GM19351 (cell line): ENCODE data around the gene DOLPP1.

Experiments
- ATAC-seq: cut with Tn5 transposase; IDR thresholded peaks from one replicate; pipeline ENCODE4 v1.9.1; 2021; ENCODE audit warnings: mild to moderate bottlenecking, moderate library complexity; ENCODE audit not compliant: unreplicated experiment

Gene DOLPP1

DNA sequence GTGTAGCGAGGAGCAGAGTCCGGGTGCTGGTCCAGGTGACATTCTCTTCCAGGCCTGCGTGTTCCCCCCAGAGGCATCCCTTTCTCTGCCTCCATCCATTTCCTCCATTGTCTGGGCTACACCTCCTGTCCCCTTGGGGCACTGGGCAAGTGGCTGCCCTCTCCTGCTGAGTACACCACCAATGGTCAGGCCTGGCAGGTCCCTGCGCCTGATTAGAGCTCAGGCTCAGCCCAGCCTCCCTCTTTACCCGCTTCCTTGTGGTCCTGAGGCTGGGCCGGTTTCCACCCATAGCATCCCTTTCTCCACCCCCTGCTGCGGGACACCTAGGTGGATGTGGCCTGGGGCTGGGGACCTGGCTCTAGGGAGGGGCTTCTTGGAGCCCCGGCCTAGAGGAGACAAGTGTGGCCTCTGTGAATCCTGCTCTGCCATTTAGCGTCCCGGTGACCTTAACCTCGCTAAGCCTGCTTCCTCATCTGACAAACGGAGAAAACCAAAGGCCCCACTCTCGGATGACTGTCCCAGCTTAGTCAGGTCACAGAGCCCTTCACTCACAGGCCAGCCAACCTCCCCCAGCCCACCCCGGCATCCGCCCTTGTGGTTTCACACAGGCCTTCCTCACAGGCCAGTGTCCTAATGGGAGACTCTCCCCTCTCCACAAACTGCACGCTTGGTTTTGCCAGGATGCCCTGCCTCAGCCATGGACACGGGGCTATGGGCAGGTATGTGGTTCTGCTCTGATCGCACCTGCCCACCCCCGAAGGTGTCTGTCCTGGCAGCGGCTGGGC is 12.9 kb downstream of the DOLPP1 start:
- ATAC-seq: no peak

DNA sequence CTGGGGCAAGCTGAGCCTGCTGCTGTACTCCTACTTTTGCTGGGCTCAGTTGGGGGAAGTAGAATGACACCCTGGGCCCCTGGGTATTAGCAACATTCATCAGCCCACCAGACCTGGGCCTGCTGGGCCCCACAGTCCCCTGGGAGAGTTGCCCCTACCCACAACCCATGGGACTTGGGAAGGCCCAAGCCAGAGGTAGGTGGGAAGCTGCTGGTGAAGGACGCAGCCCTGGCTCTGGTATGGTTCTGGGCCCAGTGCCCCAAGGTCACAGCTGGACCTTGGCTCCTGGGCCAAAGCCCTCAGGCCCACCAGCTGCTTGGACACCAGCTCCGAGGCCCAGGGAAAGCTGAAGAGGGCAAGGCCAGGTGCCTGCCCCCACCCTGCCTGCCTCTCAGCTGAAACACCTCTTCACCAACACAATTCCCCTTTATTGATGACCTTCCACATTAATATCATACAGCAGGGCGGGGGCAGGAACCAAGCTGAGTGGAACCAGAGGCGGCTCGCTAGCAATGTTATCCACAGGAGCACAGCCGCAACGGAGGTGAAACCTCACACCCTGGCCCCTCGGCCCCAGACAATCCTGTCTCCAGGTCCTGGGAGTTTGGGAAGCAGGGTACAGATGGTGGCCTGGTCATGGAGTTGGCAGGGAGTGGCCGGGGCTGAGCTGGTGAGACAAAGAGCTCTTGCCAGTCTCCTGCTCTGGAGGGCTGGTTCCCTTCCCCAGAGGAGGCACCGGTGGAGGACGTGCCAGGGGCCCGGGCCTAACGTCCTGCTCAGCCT is 13.7 kb downstream of the DOLPP1 start:
- no peak for ATAC-seq

DNA sequence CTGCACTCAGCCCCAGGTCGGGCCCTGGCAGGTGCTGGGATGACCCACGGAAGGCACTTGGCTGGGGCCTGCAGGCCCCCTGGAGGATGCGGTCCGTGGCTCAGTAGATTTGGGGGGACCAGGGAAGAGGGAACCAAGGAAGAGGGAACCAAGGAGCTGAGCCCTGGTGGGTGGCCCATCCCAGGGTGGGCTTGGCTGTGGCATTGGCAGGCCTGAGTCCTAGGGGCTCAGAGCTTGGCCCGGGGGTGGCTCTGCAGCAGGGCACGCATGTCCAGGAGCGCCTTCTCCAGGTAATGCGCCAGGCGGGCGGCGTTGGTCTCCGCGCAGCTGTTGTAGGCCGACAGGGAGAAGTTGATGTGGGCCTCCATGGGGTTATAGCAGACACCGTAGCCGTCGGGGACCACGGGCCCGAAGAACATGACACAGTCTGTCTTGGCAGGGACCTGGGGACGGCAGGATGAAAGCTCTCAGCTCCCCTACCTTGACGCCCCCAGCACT is 14.3 kb downstream of the DOLPP1 start:
- ATAC-seq: no peak

GRCh38 chr9:129095908-129096307 is 15.0 kb downstream of the DOLPP1 start:
- no peak for ATAC-seq

- no peak for ATAC-seq
Observed at GRCh38 chr9:129097671-129098306, 16.9 kb downstream of the DOLPP1 start.

- ATAC-seq: no peak
Observed at GRCh38 chr9:129098328-129098727, 17.4 kb downstream of the DOLPP1 start.

DNA sequence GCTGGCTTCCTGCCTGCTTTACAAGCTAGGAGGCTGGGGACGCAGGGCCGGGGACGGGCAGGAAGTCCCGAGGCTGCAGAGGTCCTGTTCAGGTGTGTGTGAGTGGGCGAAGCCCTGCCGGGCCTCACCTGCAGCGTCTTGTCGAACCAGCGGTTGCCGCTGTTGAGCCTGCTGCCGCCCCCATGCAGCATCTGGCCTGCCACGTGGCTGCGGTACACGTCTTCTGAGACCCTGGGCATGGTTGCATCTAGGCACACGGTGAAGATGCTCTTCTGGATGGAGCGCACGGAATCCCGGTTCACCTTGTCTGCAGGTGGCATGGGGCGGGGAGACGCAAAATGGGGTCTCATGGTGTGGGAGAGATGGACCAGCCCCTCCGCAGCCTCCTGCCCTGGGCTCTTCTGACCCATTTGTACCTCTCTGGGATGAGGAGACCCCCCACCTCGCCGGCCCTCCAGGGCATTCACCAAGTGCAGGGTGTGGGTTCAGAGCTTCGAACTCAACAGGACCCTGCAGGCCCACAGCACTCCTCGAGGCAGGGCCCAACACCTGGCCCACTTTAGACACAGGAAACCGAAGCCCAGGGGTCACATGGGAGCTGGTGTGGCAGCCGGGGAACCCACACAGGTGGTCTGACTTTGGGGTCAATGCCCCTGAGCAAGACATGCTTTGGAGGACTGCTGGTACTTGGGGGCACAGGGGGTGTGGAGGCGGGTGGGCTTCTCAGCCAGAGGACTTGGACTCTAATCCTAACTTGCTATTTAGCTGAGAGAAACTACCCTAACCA is 19.7 kb downstream of the DOLPP1 start:
- ATAC-seq: no peak

DNA sequence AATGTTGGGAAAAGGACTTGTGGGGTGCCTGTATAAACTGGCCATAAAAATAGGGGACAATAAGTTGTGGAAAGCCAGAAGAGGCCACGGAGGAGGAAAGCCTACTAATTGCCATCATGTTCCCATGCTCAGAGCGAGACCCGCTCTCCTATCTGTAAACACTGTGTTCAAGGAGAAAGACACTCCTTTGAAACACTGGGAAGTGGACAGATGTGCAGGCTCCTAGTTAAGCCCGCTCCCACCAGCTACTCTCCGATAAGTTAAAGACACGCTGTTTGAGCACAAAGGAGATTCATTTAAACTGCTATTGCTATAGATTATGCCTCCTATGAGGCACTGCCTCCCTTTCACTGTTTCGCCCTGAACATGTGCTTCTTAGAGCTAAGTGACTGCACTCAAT is 20.4 kb downstream of the DOLPP1 start:
- ATAC-seq: no peak

GRCh38 chr9:129102095-129102525 is 21.2 kb downstream of the DOLPP1 start:
- no peak for ATAC-seq

- ATAC-seq: no peak
Observed at GRCh38 chr9:129102791-129103594, 22.1 kb downstream of the DOLPP1 start.

DNA sequence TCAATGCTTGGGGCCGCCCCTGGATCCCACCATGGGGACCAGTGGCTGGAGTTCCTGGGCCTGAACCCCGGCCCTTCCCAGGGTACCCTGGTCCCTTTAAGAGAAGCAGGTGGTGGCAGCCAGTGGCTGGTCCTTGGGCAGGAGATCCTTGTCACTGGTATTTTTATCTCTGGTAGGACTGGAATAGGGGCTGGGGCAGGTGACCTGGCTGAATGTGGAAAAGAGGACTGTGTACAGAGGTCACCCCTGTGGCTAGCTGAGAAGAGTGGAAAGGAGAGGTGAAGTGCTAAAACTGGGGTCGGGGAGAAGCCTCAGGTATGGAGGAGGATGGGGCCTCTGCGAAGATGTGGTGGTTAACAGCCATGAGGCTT is 22.7 kb downstream of the DOLPP1 start:
- ATAC-seq: no peak

- no peak for ATAC-seq
Observed at GRCh38 chr9:129104051-129104450, 23.1 kb downstream of the DOLPP1 start.

- no peak for ATAC-seq
Observed at GRCh38 chr9:129105857-129106694, 25.2 kb downstream of the DOLPP1 start.

- ATAC-seq: no peak
Observed at GRCh38 chr9:129107651-129108050, 26.7 kb downstream of the DOLPP1 start.

- ATAC-seq: no peak
Observed at GRCh38 chr9:129108083-129108804, 27.3 kb downstream of the DOLPP1 start.

DNA sequence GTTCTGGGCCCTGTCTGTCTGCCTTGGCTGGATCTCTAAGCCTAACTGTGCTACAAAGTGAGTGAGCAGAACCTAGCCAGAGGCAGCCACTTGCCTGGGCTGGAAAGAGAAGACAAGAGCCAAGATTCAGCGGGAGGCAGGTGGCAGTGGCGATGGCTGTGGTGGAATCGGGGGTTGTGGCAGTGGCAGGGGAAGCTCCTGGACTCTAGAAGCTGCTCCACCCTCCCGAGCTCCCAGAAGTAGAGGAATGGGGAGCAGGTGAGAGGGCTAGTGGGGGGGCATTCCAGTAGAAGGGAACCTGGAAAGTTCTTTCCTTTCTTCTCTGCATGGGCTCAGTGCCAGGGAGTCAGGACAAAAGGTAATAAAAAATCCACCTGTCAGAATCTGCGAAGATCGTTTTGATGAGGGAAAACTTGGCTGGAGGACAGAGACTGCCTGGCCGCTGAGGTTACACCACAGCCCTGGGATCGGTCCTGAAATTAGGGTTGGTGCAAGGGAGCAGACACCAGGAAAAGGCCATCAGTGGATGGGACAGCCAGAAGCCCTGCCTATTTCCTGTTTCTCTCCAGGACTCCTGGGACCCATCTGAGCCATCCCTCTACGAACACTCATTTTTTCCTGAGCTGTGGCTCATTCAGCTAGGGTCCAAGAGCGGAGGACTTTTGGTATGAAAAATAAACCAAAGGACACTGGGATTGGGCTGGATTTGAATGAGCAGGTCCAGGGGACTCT is 28.1 kb downstream of the DOLPP1 start:
- ATAC-seq: no peak

DNA sequence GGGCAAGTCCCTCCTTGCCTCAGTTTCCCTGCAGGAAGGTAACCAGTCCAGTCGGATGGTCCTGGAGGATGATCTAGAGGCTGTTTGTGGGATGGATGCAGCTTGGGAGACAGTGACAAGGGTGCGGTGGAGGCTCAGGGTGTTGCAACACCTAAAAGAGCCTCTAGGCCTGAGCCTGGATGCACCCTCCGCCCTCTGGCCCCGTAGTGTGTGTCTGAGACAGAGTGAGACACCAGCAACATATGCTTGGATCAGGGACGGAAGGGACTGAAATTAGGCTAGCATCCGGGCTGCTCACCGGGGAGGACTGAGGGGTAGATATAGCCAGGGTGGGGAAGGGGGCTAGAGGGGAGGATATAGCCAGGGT is 28.6 kb downstream of the DOLPP1 start:
- no peak for ATAC-seq
